Body of pancreas (tissue), 4 donors: ENCODE results near the gene ARHGAP44. TPM values are rescaled to one million over a fixed set of nuclear protein-coding genes. Genes with fewer than 3 reads are reported as not detected.

ENCODE experiments used
- ATAC-seq: fragments of 150-250 bp; one replicate; pipeline ENCODE4 v1.9.1; 2016
- DNase-seq, 4 donors: peaks; one replicate each; pipeline ENCODE4 v3.0.0-alpha.2; 2019
- H3K27ac ChIP-seq, 4 donors: fragments of 200-600 bp; sonication (generic); 1 replicate in 3 of 4; 2 replicates in 1 of 4; pipeline versions ENCODE4 v1.5.1 to v1.6.1; 2016 to 2019; ENCODE audit warnings: mild to moderate bottlenecking in 1 of 4, mixed read lengths in 1 of 4, moderate library complexity in 1 of 4
- H3K27me3 ChIP-seq, 2 donors: fragments of 200-600 bp; sonication (generic); one replicate each; pipeline ENCODE4 v1.6.0; 2016; ENCODE audit warnings: mild to moderate bottlenecking in 1 of 2
- H3K36me3 ChIP-seq, 2 donors: fragments of 200-600 bp; sonication (generic); replicated peaks in 1 of 2; 2 replicates each; pipeline ENCODE4 v1.5.1; 2016; ENCODE audit warnings: low read depth in 2 of 2; ENCODE audit not compliant: insufficient read depth in 1 of 2
- H3K4me1 ChIP-seq: fragments of 200-600 bp; sonication (generic); one replicate; pipeline ENCODE4 v1.6.0; 2016
- H3K4me3 ChIP-seq, 2 donors: fragments of 200-600 bp; sonication (generic); 1 replicate in 1 of 2; 2 replicates in 1 of 2; pipeline ENCODE4 v1.5.1; 2016 to 2019
- H3K9me3 ChIP-seq, 3 donors: fragments of 200-600 bp; sonication (generic); 1 replicate in 2 of 3; 2 replicates in 1 of 3; pipeline ENCODE4 v1.5.1; 2016
- CTCF ChIP-seq, 7 experiments: fragments of 450-650 bp in 4 of 7; fragments of 200-600 bp in 3 of 7; sonication (generic) in 3 of 7; IDR thresholded peaks; one replicate each; pipeline ENCODE4 v1.5.1; 2016 to 2019; ENCODE audit warnings: antibody characterized with exemption in 7 of 7
- POLR2A ChIP-seq, 3 donors: fragments of 450-650 bp; IDR thresholded peaks; one replicate each; pipeline ENCODE4 v1.6.1; 2016; ENCODE audit warnings: antibody characterized with exemption in 3 of 3, mild to moderate bottlenecking in 2 of 3
- WGBS, 2 donors: methylation state at CpG; one replicate each; pipeline ENCODE4 v1.1.5; 2017; 5-methylcytosine and 5-hydroxymethylcytosine counted together
- intact Hi-C: fragments of 100-400 bp; cut with DNase I; formaldehyde crosslinking; loops from one replicate; pipeline ENCODE4 v1.15.1; 2023
- total RNA-seq, 2 donors: library from RNA; depleted of rRNA; stranded (reverse); fragments of >200 nt; gene quantifications; one replicate each; pipeline ENCODE4 v1.1.0, GENCODE V29; 2016

Gene ARHGAP44
- total RNA-seq, 2 donors from 2014 or later = 5.7 to 6.3 TPM

DNA sequence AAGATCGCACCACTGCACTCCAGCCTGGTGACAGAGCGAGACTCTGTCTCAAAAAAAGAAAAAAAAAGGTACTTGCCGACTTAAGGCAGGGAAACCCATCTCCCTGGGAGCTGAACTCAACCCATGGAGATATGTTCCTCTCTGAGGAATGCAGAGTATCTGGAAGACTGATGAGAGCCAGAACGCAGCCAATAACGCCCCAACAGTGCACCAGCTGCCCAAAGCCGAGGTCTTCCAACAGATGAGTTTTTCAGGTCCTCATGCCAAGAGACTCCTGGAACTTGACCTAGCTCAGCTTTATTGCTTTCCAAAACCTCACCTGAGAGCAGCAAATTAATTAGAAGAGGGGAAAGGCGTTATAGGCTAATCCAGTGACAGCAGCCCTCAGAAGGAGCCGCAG, 219.2 kb downstream of the ARHGAP44 start:
- H3K9me3 ChIP-seq = no peaks in the 10 kb centered on the region
- intact Hi-C loops = no loop called here
- H3K27me3 ChIP-seq = no peaks in the 10 kb centered on the region
- DNase-seq = no peak
- H3K36me3 ChIP-seq = peaks cover 20 to 41% of the 10 kb centered on the region in 2 donors
- TF ChIP-seq POLR2A (IDR thresholded peaks at IDR 0.05) = no peak
- no peak for TF ChIP-seq CTCF (IDR thresholded peaks at IDR 0.05)
- no peak for ATAC-seq
- no peaks in the 10 kb centered on the region for H3K4me1 ChIP-seq
- H3K4me3 ChIP-seq = no peak overlapping the region
- WGBS, 2 donors = 92 to 93% methylated on average over 8 of the region's 8 CpGs
- no peak overlapping the region for H3K27ac ChIP-seq

GRCh38 chr17:13010959-13011358, 221.7 kb downstream of the ARHGAP44 start:
- intact Hi-C loops = no loop called here
- WGBS, 2 donors = 75 to 86% methylated on average over 7 of the region's 7 CpGs
- peaks cover 20 to 44% of the 10 kb centered on the region in 2 donors for H3K36me3 ChIP-seq
- no peak overlapping the region for H3K4me3 ChIP-seq
- H3K27me3 ChIP-seq = no peaks in the 10 kb centered on the region
- H3K27ac ChIP-seq = no peak overlapping the region
- DNase-seq (no peak), ATAC-seq (no peak)
- peaks cover 3% of the 10 kb centered on the region for H3K4me1 ChIP-seq
- no peaks in the 10 kb centered on the region for H3K9me3 ChIP-seq
- TF ChIP-seq CTCF (IDR thresholded peaks at IDR 0.05) (no peak), POLR2A (IDR thresholded peaks at IDR 0.05) (no peak)

DNA sequence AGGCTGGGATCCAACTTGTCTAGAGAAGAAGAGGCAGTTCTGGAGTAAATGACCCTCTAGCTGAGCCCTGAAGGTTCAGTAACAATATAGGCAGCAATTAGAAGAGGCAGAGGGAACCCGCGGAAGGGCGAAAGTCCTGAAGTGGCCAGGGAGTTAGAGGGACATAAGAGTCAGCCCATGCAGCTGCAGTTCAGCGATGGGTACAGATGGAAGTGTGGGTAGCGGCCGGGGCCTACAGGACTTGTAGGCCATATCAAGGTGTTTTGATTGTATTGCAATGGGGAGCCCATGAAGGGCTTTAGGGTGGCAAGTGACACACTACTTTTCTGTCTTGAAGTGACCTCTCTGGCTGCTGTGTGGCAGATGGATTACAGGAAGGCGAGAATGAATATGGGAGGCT, 225.5 kb downstream of the ARHGAP44 start:
- H3K27me3 ChIP-seq = no peaks in the 10 kb centered on the region
- no peak for TF ChIP-seq CTCF (IDR thresholded peaks at IDR 0.05)
- TF ChIP-seq POLR2A (IDR thresholded peaks at IDR 0.05) = no peak
- no peak overlapping the region for H3K27ac ChIP-seq
- H3K36me3 ChIP-seq = peaks cover 9 to 32% of the 10 kb centered on the region in 2 donors
- no peak overlapping the region for H3K4me3 ChIP-seq
- no peak for ATAC-seq
- intact Hi-C loops = no loop called here
- DNase-seq = no peak
- H3K4me1 ChIP-seq = peaks cover 18% of the 10 kb centered on the region
- no peaks in the 10 kb centered on the region for H3K9me3 ChIP-seq
- 84 to 95% methylated on average over 7 of the region's 7 CpGs for WGBS, 2 donors

GRCh38 chr17:13016881-13017654, 227.8 kb downstream of the ARHGAP44 start:
- peaks cover 18% of the 10 kb centered on the region for H3K4me1 ChIP-seq
- DNase-seq = no peak

More at GRCh38 chr17:13016881-13017654, 227.8 kb downstream of the ARHGAP44 start:
- Histone ChIP-seq H3K9me3 (no peaks in the 10 kb centered on the region), H3K27me3 (no peaks in the 10 kb centered on the region), H3K36me3 (peaks cover 9 to 21% of the 10 kb centered on the region in 2 donors), H3K27ac (peak overlapping the region; percentile 63 to 94 (median 84)), H3K4me3 (peak overlapping the region; percentile 50 to 87)
- WGBS, 2 donors = 14 to 23% methylated on average over 15 to 21 of the region's 21 CpGs
- TF ChIP-seq CTCF (IDR thresholded peaks at IDR 0.05) (no peak), POLR2A (IDR thresholded peaks at IDR 0.05) (no peak)
- intact Hi-C loops = no loop called here
- peak; percentile 2 for ATAC-seq
